ENCODE results near the gene TMEM82. TPM values are rescaled to one million over a fixed set of nuclear protein-coding genes. Genes with fewer than 3 reads are reported as not detected.

TMEM82 gene
- total RNA-seq, 6 experiments from 2014 or later: not detected

DNA sequence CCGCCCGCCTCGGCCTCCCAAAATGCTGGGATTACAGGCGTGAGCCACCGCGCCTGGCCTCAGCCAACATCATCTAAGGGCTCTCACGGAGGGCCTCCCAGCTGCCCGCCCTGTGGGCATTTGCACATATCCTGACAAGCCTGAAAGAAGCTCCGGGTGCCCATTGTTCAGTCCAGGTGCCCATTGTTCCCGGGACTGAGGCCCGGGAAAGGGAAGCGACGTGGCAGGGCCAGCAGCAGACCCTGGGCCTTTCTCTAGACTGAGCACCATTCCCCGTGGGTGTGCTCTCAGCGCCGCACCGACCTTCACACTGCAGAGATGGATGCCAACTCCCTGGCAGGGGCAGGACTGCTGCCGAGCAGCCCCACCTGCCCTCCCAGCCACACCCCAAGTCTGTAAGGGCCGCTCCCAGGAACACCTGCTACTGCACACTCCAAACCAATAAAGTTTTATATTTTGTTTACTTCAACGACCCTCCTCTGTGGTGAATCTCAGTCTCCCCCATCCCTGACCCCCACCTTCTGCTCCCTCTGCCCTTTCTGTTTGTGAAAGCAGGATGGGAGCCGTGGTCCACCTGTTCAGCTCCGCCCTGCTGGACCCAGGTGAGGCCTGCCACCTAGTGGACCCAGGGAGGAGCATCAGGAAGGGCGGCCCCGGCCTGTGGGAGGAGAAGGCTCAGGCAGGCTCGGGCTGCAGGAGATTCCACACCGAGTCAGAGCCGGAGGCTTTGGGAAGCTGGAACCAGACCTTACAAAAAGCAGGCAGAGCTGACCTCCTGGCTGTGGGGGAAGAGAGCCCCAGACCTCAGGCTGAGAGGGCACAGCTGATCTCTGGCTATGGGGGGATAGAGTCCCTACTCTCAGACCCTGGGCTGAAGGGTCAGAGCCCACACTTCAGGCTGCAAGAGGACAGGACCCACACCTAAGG lies 1.1 kb upstream of the TMEM82 start:
- Mint-ChIP-seq H3K9me3 (no peaks in the 10 kb centered on the region), H3K27ac (no peak overlapping the region), H3K4me3 (no peak overlapping the region; the same call in 1 of the 2 replicates), H3K4me1 (ENCODE audit: low read depth) (peaks cover 7% of the 10 kb centered on the region), H3K36me3 (ENCODE audit: low read depth) (no peaks in the 10 kb centered on the region), H3K27me3 (ENCODE audit: insufficient read depth) (peaks cover 1% of the 10 kb centered on the region)
- TF ChIP-seq, protein P1, sequence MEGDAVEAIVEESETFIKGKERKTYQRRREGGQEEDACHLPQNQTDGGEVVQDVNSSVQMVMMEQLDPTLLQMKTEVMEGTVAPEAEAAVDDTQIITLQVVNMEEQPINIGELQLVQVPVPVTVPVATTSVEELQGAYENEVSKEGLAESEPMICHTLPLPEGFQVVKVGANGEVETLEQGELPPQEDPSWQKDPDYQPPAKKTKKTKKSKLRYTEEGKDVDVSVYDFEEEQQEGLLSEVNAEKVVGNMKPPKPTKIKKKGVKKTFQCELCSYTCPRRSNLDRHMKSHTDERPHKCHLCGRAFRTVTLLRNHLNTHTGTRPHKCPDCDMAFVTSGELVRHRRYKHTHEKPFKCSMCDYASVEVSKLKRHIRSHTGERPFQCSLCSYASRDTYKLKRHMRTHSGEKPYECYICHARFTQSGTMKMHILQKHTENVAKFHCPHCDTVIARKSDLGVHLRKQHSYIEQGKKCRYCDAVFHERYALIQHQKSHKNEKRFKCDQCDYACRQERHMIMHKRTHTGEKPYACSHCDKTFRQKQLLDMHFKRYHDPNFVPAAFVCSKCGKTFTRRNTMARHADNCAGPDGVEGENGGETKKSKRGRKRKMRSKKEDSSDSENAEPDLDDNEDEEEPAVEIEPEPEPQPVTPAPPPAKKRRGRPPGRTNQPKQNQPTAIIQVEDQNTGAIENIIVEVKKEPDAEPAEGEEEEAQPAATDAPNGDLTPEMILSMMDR (IDR thresholded peaks at IDR 0.05): peak; percentile 88
- peak; percentile 62 for DNase-seq

DNA sequence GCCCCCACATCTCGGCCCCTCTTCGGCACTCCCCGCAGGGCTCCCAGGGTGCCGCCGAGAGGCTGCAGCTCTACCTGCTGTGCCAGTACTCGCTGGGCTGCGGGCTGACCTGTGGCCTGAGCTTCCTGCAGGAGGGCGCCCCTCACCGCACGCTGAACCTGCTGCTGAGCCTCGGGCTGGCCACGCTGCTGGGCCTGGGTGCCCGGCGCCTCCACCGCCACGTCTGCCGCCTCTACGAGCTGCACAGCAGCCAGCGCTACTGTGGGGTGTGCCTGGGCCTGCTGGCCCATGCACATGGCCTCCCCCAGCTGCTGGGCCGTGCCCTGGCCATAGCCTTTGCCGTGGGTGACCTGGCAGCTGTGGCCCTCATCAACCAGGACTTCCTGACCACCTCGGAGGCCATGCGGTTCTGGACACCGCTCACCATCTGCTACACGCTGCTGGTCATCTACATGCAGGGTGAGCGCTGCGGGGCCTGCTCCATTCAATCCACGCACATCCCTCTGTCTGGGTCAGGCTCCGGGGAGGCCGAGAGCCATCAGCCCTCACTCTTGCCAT lies 1.9 kb downstream of the TMEM82 start:
- TF ChIP-seq, protein P1 (IDR thresholded peaks at IDR 0.05): no peak
- Mint-ChIP-seq H3K4me1 (ENCODE audit: low read depth) (peaks cover 13% of the 10 kb centered on the region), H3K27me3 (ENCODE audit: insufficient read depth) (no peaks in the 10 kb centered on the region), H3K9me3 (no peaks in the 10 kb centered on the region), H3K4me3 (no peak overlapping the region), H3K27ac (no peak overlapping the region), H3K36me3 (ENCODE audit: low read depth) (no peaks in the 10 kb centered on the region)
- no peak for DNase-seq

DNA sequence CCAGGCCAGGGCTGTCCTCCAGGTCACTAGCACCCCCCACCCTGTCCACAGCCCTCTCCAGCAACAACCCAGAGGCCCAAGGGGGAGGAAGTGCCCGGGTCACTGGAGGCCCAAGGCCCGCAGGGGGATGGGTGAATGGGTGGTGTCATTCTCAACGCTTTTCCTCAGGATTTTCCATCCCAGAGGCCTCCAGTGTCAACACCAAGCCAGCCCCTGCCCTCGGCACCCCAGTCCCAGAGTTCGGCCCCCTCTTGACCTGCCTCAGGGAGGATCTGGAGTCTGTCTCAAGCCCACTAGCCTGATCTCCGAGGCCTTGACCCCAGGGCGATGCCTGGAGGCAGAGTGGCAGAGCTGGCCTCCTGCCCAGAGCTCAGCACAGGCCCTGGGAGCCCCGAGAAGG lies 5.1 kb downstream of the TMEM82 start:
- peaks cover 2% of the 10 kb centered on the region for H3K27me3 Mint-ChIP-seq (ENCODE audit: insufficient read depth)
- H3K36me3 Mint-ChIP-seq (ENCODE audit: low read depth): no peaks in the 10 kb centered on the region
- no peak for DNase-seq
- H3K4me1 Mint-ChIP-seq (ENCODE audit: low read depth): peaks cover 17% of the 10 kb centered on the region
- TF ChIP-seq, protein P1 (IDR thresholded peaks at IDR 0.05): no peak
- no peaks in the 10 kb centered on the region for H3K9me3 Mint-ChIP-seq
- no peak overlapping the region for H3K4me3 Mint-ChIP-seq
- no peak overlapping the region for H3K27ac Mint-ChIP-seq

DNA sequence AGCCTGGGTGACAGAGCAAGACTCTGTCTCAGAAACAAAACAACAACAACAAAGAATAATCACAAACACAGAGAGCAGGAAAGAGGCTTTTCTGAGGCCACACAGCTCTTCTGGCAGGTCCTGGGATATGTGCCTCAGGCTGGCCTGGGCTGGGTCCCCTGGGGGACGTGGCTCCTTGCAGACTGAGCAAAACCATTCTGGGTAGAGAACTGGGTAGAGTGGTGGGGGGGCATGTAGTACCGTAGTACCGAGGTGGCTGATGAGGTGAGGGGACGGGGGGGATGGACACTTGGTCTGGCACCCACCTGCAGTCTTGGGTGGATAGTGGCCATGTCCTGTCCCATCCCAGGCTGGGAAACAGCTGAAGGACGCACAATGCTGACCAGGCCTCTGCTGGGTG lies 6.0 kb downstream of the TMEM82 start:
- H3K4me3 Mint-ChIP-seq: no peak overlapping the region
- no peak overlapping the region for H3K27ac Mint-ChIP-seq
- H3K9me3 Mint-ChIP-seq: no peaks in the 10 kb centered on the region
- TF ChIP-seq, protein P1 (IDR thresholded peaks at IDR 0.05): no peak
- peaks cover 17% of the 10 kb centered on the region for H3K4me1 Mint-ChIP-seq (ENCODE audit: low read depth)
- no peaks in the 10 kb centered on the region for H3K36me3 Mint-ChIP-seq (ENCODE audit: low read depth)
- DNase-seq: no peak
- H3K27me3 Mint-ChIP-seq (ENCODE audit: insufficient read depth): peaks cover 2% of the 10 kb centered on the region

DNA sequence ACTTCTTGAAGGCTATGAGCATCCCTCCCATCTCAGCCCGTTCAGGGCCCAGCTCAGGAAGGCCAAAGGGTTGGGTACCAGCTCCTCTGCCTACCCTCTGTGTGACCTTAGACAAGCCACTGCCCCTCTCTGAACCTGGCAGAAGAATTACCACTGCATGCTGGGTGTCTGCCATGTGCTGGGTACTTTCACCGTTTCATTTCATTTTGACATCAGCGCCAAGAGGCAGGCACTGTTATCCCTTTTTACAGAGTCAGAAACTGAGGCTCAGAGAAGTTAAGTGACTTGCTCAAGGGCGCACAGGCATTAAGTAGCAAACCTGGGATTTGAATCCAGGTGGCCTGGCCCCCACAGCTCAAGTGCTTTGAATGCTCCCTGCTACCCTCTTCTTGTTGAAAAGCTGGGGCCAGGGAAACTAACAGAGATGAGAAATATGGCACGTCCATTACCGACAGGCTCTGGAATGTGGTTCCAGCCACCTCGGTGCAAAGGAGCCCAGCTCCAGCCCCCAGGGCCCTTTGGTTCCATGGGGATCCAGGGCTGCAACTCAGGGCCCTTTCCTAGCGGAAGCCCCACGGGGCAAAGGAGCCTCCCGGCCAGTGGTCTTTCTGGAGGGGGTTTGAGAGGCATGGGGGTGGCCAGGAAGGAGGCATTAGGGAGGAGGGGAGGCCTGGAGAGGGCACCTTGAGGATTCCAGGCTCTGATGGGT lies 6.5 kb downstream of the TMEM82 start:
- DNase-seq: no peak
- Mint-ChIP-seq H3K4me1 (ENCODE audit: low read depth) (peaks cover 17% of the 10 kb centered on the region), H3K4me3 (no peak overlapping the region), H3K9me3 (no peaks in the 10 kb centered on the region), H3K36me3 (ENCODE audit: low read depth) (no peaks in the 10 kb centered on the region), H3K27ac (no peak overlapping the region), H3K27me3 (ENCODE audit: insufficient read depth) (peaks cover 2% of the 10 kb centered on the region)
- TF ChIP-seq, protein P1 (IDR thresholded peaks at IDR 0.05): no peak

All from HFFc6 (cell line).